Activated CD8-positive, alpha-beta memory T cell treated with anti-CD3 and anti-CD28 coated beads for 1 hour (primary cell): ENCODE measurements around the gene MTPN.

Experiments
- DNase-seq, 2 donors: peaks; one replicate each; pipeline ENCODE4 v3.0.0-alpha.2; 2020; ENCODE audit warnings: low read depth in 1 of 2; ENCODE audit errors: extremely low read depth in 1 of 2

The MTPN gene

DNA sequence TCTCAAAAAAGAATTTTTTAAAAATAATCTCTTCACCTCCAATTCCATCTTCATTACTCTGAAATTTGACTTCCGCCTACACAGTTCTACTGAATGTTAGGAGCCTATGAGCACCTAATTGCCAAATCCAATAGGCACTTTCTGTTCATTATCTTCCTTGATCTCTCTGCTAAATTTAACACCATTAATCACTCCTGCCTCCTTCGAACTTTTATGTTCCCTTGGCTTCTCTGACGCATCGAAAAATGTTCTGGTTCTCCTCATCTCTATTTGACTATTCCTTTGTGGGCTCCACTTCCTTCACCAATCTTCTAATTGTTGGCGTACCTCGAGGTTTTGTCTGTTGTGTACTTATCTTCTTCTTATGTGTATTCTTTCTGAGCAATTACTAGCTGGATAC, 87.3 kb downstream of the MTPN start:
- no peak for DNase-seq

DNA sequence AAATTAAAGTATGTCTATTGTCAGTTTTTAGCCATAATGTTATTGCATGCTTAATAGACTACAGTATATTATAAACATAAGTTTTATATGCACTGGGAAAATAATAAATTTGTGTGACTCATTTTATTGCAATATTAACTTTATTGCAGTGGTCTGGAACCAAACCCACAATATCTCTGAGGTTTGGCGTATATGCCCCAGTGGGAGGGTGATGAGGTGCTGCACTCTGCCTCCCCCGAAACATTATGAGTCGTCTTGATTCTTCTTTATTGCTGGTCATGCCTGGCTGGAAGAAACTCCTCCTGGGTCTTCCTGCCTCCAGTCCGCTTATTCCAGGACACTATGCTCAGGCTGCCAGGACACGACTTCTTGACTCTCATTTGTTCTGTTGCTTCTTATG, 88.4 kb downstream of the MTPN start:
- no peak for DNase-seq

DNA sequence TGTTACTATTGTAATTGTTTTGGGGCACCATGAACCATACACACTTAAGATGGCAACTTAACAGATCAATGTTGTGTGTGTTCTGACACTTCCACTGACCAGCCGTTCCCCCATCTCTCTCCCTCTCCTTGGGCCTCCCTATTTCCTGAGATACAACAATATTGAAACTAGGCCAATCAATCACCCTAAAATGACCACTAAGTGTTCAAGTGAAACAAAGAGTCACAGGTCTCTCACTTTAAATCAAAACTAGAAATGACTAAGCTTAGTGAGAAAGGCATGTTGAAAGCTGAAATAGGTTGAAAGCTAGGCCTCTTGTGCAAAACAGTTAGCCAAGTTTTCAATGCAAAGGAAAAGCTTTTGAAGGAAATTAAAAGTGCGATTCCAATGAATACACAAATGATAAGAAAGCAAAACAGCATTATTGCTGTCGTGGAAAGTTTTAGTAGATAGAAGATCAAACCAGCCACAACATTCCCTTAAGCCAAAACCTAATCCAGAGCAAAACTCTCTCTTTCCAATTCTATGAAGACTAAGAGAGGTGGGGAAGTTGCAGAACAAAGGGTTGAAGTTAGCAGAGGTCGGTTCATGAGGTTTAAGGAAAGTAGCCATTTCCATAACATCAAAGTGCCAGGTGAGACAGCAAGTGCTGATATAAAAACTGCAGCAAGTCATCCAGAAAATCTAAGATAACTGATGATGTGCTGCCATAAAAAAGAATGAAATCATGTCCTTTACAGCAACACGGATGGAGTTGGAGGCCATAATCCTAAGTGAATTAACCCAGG, 90.6 kb downstream of the MTPN start:
- no peak for DNase-seq

DNA sequence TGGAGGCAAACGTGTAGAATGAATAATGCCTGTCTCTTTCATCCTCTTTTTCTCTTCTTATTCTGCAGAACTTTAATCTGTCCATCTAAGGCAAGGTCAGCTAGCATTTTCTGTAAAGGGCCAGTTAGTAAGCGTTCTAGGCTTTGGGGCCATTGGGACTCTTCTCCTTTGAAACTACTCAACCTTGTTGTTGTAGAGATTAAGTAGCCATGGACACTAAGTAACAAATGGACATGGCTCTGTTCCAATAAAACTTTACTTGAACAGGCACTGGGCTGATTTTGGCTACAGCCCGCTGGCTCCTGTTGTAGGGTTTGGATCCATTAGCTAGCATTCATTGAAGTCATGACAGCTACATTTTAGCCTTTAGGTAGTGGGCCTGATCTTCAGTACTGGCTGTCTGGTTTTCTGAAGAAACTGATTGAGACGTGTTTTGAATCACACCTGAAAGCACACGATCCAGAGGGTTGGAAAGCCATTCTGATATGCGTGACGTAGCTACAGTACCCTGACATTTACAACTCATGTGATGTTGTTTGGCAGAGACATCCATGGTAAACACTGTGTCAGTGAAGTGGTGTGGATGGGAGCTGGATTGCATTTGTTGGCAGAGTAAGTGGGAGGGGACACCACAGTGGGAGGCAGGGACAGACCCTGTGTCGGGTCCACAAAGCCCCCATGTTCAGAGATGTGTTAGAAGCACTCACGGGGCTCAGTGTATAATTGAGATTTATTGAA, 92.5 kb downstream of the MTPN start:
- no peak for DNase-seq

DNA sequence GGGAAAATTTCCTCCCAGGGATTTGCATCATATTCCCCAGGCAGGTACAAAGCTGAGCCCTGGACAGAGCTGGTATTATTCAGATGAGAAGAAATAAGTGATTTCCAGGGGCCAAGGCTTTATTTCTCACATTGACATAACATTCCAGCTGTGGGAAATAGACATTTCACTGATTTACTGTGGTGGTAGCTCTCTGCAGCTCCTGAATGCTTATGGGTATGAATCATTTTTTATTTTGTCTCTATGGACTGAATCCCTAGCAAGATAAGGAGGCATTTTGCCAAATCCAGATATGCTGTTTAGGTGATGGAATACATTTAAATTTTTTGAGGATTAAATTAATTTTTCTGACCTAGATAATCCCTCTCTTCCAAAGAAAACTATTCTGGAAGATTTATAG, 97.9 kb downstream of the MTPN start:
- DNase-seq = no peak

DNA sequence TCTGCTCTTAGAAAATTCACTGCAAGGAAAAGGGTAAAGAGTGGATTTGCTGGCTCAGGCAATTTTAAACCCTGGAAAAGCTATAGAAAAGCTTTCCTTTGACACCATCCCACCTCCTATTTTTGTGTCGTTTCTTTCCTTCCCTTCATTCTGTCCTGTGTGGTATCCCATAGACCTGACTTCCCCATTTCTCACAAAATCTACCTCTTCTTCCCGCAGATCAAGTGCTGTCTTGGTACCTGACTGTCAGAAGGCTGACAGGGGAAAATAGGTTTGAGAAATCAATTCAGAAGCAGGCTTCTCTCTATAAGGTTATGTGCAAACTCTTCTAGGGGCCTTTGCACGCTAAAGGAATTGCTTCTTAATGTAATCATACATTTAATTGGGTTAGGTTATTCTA, 98.9 kb downstream of the MTPN start:
- DNase-seq = no peak

DNA sequence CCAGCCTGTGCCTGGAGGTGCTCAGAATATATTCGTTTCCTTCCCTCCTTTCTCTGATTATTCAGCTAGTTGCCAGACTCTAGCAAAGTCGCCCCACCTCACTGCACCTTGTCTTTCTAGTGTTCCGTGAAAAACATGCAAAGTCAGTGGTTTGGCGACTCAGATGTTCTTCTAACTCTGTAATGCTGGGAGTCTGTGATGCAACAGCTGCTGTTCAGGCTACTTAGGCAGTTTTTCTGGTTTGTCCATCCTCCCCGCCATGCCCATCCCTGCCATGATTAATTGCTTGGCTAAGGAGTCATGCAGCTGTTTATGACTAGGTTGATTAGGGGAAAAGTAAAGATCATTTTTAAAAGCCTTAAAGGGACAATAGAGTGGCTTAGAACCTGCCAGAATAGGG, 99.4 kb downstream of the MTPN start:
- no peak for DNase-seq
